Stimulated activated CD8-positive, alpha-beta memory T cell treated with anti-CD3 and anti-CD28 coated beads, Interleukin-2, amount 100 ng/mL, for 48 hours (primary cell): ENCODE measurements around the gene STEAP1B.
"Not testable (repeated sequence)": the region's sequence is repeated elsewhere in the genome, so short reads cannot be mapped to it uniquely, and the experiment has no call there.

Experiments used
- DNase-seq, 2 donors: peaks; one replicate each; pipeline ENCODE4 v3.0.0-alpha.2; 2020; ENCODE audit warnings: low read depth in 2 of 2

STEAP1B gene

DNA sequence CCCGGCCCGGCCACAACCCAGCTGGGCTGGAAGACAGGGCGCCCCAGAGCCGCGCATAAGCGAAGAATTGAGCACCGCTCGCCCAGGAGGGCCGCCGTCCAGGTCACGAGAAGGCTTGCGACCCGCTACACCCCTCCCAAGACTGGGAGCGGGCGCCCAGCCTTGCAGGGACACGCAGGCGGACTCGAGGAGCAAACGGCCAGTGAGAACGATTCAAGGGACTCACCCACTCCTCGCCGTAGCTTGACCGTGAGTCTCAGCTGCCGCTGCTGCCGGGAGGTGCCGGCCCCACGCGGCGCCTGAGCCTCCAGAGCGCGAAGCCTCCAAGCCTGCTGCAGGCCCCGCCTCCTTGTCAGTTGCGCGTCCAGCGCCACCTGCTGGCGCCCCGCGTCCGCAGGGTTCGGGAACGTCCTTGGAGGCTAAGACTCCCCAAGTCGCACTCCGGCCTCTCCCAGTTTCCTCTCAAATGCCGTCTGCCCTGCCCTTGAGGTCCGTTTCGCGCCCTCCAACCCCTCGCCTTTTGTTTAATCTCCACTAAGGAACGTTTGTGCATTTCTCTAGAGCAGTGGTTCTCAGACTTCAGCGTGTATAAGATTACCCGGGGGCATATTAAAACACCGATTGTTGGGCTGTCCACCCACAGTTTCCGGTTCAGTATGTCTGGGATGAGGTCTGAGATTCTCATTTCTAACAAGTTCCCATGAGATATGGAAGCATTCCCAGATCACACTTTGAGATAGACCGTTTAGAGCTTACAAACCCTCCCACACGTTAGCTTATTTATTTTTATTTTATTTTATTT lies at the start of gene STEAP1B:
TSS of gene STEAP1B (minus strand) at position 301 of the 802 bp plus-strand sequence. CDS start 5,333 bp downstream, outside the sequence.
- peak; percentile 77 to 83 for DNase-seq

DNA sequence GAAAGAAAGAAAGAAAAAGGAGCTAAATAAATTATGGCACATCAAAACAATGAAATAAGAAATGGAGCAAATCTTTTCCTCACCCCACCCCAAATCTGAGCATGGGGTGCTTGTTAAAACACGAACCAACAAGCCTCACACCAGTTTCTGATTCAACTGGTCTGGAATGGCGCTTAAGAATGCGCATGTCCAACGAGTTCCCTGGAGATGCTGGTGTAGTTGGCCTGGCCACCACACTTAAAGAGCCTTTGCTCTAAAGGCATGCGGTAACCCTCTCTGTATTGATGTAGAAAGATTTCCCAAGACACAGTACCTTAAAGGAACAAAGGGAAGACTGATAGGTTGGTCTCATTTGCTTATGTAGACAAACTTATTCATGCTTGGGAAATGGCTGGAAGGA lies 49.1 kb upstream of the STEAP1B start:
- no peak for DNase-seq

DNA sequence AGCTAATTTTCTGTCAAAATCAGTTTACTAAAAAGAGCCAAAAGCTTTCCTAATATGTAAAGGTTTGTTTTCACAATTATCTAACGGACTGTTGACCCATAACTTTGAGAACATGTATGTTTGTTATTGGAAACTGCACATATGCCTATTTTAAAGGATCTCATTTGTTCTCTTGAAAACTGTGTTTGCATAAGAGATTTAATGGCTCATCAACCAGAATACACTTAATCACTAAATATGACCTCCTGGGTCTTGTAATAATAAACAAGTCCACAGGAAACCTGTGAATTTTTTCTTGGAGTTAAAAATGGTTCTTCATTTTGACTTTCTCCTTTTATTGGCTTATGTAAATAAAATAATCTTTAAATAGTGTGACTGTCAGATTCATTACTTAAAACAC lies 48.3 kb upstream of the STEAP1B start:
- no peak for DNase-seq

DNA sequence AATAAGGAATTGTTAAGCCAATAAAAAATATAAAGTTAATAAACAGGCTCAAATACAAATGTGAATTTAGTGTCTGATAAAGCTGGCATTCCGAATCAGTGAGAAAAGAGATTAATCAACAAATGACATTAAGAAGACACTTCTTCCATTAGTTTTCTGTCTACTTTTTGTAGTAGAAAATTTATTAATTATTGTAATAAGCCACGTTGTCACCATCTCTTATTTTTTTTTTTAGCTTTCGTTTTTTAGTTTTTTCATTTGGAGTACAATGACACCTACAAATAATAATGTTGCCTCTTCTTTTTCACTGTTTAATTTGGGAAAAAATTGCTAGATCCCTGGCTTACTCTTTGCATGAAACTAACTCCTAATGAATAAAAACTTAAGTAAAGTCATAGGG lies 46.8 kb upstream of the STEAP1B start:
- DNase-seq: no peak

DNA sequence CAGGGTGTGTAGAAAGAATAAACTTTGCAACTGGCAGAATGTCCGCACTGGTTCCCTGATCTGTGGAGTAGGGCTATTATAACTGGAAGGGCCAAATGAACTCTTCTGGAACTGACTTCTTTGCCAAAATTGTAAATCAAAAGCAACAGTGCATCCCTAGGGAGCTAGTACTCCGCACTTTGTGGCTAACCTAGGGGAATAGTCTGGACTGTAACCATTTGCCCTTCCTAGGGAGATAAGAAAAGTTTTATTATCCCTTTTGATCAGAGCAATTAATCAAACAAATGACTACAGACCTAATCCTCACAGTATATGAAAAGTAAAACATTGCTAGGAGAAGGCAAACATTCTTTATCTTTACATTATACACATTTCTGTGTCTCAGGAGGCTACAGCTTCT lies 45.5 kb upstream of the STEAP1B start:
- no peak for DNase-seq

DNA sequence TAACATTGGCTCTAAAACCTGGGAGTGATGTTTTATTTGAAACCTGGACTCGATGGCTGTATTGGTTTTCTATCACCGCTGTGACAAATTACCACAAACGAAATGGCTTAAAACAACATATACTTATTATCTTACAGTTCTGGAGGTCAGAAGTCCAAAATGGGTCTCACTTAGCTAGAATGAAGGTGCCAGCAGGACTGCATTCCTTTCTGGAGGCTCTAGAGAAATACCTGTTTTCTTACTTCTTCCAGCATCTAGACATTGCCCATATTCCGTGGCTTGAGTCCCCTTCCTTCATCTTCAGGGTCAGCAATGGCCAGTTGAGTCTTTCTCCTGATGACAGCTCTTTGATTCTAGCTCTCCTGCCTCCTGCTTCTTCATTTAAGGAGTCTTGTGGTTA lies 44.3 kb upstream of the STEAP1B start:
- DNase-seq: no peak

DNA sequence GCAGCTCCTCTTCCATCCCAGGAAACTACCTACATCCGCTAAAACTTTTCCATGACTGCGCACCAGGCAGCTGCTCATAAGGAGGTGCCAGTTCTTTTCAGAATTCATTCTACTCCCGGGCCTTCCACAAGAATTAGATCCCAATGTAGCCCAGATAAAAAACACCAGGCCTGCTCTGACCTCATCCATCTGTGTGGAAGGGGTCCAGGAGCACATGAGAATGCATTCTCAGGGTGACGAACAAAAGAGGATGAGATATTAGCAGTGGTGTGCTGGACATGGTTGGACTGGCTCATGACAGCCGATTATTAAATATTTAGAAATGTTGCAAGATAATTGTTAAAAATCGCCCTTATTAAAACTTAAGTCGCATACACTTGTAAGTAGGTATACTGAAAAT lies 43.2 kb upstream of the STEAP1B start:
- no peak for DNase-seq

DNA sequence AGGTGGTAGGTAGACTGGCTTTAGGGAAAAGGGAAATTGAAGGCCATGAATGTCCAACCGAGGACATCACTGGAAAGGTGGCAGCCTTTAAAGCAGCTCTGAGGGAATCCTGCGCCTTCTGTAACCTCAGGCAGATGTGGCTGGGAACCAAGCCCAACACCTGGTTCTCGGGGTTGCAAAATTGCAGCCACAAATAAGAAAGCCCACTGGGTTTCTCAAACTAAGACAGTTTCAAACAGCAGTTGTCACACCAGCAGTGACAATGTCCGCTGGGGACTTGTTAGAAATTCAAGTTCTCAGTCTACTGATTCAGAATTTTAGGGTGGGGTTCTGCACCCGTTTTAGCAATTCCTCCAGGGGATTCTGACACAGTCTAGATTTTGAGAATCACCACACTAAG lies 42.7 kb upstream of the STEAP1B start:
- DNase-seq: no peak

DNA sequence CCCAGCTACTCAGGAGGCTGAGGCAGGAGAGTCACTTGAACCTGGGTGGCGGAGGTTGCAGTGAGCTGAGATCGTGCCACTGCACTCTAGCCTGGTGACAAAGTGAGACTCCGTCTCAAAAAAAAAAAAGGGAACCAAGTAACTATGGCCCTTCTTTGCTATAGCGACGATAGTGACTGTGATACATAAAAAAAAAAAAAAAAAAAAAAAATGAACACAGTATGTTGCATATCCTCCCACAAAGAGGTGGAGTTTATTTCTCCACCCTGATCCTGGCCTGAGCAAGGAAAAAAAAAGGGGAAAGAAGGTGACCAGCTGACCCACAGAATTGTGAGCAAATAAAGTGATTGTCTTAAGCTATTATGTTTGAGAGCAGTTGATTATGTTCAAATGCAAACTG lies 42.3 kb upstream of the STEAP1B start:
- DNase-seq: no peak

DNA sequence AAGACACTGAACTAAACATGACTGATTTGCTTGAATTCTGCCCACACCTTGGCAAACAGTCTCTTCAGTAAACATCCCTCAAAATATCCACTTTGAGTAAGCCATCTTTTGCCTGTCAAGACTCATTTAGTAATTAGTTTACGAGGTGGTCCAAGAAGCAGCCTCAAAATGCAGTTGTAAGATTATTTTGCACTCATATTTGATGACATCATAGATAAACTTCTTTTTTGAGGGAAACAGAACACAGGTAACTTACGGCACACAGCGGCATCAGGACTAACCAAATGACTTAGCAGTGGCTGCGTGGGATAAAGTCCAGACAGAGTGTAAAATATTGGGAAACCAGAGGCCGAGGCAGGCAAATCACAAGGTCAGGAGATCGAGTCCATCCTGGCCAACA lies 41.8 kb upstream of the STEAP1B start:
- DNase-seq: no peak

DNA sequence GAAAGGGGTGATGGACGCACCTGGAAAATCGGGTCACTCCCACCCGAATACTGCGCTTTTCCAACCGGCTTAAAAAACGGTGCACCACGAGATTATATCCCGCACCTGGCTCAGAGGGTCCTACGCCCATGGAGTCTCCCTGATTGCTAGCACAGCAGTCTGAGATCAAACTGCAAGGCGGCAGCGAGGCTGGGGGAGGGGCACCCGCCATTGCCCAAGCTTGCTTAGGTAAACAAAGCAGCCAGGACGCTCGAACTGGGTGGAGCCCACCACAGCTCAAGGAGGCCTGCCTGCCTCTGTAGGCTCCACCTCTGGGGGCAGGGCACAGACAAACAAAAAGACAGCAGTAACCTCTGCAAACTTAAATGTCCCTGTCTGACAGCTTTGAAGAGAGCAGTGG lies 28.5 kb upstream of the STEAP1B start:
- DNase-seq: not testable (repeated sequence)

DNA sequence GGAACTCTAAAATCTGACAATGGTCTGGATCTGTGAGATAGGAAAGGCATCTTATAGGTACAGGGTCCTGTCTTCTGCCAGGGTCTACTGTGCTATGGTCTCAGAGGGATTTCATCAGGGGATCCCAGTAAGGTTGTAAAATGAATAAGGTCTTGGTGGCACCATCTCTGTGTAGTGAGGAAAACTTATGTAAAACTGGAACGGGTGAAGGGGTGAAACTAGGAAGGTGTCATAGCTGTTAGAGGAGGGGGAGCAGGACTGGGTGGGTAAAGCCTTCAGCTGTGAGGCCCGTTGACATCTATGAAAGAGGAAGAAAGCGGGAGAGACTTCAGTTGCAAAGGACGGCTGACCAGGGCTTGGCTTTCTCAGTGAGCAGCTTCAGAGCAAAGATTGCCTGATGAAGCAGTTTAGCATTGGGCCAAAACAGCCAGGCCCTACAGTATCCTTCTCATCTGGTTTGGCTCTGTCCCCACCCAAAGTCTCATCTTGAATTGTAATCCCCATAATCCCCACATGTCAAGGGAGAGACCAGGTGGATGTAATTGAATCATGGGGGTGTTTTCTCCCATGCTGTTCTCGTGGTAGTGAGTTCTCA lies 24.5 kb upstream of the STEAP1B start:
- not testable (repeated sequence) for DNase-seq

DNA sequence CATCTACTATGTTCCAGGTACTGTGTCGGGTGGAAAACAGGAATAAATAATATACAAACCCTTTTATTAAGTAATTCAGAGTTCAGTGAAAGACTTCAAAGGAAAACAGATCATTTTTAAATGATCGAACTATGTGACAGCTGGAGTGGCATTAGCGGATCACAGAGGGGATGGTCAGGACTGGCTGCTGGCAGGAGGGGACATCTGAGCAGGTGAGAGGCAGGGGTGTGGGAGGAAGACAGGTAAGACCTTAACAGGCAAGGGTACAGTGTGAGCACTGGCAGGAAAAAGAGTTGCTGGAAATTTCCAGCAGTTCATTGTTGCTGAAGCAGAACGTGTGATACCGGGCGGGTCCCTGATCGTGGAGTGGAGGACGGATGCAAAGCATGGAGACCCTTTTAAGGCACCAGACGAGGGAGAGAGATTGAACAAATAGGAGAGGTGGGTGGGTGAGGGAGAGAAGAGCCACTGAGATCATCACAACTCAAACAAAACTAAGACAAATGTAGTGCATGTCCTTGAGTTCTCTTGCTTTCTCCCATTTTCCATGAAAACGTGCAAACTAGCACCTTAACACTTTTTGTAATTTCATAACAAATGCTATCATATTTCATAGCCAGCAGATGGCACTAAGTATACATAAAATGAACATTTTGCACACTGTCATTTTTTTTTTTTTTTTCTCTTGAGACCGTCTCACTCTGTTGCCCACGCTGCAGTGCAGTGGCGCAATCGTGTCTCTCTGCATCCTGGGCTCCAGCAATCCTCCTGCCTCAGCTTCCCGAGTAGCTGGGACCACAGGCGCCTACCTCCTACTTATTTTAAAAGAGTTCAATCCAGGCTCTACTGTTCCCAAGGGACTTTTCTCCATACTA lies 23.7 kb upstream of the STEAP1B start:
- peak in 1 of 2 donors; percentile 9 for DNase-seq

DNA sequence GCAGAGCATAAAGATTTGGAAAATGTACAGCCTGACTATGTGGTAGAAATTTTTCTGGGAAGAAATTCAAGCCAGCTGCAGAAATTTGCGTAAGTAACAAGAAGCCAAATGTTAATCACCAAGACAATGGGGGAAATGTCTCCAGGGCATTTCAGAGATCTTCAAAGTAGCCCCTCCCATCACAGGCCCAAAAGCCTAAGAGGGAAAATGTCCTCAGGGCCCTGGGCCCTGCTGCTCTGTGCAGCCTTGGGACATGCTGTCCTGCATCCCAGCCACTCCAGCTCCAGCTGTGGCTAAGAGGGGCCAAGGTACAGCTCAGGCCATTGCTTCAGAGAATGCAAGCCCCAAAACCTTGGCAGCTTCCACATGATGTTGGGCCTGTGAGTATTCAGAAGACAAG lies 19.6 kb upstream of the STEAP1B start:
- not testable (repeated sequence) for DNase-seq

DNA sequence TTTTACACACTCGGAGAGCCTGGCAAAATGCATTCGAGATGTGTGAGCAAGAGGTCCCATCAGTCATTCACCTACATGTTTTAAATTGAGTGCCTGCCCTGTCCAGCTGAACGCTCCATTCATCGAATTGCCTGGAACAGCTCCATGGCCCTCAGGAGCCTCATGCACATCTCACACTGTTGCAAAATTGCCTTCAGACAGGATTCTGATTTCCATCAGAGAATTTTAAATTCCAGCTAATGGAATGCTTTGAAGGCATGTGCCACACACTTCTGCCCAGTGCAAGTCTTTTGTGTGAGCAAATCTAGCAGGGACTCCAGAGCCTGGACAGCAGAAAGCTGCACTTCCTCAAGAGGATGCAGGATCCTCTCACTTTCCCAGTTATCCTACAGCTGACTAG lies 17.0 kb upstream of the STEAP1B start:
- not testable (repeated sequence) for DNase-seq

DNA sequence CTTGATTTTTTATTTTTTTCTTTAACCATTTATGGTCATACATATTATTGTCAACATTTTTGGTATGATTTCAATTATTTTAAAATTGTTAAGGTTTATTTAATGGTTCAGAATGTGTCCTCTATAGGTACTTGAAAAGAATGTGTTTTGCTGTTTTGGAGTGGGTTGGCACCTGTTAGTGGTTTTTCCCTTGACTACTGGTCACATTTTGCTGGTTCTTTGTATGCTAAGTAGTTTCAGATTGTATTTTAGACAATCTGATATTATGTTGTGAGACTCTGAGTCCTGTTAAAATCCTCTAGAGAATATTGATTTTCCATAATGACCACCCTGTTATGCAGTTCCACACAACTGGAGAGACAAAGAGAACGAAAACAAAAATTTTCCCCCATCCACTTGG lies 15.0 kb upstream of the STEAP1B start:
- not testable (repeated sequence) for DNase-seq

DNA sequence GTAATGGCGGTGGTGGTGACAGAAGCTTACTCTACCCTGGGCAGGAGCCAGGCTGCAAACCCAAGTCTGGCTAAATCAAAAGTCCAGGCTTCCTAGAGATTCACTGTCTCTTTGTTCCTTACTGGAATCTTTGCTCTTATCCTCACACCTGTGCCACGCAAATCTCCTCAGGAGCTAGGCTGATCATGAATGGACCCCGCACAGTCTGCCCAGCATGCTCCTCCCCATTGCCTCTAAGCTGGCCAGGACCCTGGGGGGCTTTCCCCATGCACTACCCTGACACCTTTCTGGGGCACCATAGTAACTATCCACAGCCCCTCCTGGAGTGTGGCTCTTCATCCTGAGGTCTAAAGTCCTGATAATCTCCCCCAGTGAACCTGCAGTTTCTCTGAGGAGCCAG lies 7.3 kb upstream of the STEAP1B start:
- DNase-seq: not testable (repeated sequence)

DNA sequence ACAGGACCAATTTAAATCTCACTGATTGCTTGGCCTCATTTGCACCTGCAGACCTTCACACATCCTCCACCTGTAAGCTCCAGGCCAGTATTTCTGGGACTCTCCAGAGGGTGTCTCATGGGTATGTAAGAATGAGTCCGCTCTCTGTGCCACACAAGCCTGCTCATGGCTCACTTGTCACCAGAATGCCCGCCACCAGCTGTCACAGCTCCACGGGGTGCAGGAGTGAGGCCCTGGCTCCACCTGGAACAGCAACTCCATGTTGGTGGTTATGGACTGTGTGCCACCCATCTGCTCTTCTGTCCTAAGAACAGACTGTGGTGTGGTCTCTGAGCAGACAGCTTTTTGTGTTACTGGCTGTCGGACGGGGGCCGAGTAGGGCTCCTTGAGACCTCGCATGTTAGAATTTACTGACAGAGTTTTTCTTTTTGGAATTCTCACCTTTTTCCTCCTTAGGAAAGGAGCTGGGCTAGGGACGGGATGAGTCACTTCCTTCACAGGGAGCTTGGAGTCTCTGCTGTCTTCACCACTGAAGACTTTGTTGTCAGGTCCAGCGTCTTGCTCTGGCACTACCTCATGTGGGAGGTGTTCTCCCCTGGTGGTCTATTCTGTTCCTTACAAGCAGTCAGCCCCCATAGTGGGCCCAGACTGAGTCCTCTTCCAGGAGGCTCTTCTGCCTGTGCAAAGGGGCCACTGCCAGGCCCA lies 6.5 kb upstream of the STEAP1B start:
- DNase-seq: not testable (repeated sequence)

DNA sequence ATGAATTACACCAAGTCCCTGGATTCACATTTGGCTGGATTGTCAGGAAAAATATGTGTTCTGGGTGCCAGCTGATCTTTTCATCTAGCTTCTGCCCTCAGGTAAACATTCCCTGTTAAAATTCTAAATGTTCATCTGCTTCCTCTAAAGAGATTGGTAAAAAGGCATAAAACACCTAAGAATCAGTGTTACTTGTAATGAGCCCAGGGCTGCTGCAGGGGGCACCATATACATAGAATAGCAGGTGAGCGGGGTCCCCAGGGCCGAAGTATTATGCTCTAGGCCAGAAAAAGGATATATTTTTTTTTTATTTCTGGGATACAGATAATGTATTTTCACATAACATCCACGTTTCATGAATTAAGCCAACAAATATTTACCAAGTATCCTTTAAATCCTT lies 4.5 kb upstream of the STEAP1B start:
- DNase-seq: not testable (repeated sequence)

DNA sequence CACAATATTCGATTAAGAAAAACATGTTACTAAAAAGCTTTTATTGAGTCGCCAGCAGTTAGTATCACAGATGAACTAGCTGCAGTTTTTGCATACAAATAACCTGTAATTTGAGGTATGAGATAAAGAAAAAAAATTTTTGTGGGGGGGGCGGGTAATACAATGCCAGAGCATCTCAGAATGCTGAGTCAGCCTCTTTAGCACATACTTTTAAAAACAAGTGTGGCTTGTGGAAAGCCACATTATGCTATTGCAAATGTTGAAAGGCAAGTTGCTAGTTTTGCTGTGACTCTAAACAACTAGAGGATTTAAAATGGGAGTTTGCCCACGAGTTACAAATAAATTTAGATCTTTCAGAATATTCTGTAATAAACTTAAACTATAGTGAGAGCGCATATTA lies 2.1 kb upstream of the STEAP1B start:
- not testable (repeated sequence) for DNase-seq

DNA sequence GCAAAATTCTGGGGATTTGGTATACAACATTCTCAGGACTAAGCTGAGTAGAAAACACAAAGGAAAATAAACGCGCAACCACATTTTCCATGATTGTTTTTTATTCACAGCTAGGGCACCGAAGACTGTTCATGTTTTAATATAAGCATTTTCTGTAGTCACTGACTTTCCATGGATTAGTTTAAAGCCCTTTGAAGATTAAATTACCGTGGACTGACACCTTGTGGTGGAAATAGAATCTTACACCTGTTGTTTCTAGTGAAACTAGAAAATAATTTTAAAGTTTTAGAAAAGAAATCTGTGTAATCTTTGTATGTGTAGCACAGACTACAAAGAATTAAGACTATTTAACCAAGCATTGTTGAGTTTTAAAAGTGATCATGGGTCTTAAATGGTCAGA lies 1.3 kb upstream of the STEAP1B start:
- not testable (repeated sequence) for DNase-seq

DNA sequence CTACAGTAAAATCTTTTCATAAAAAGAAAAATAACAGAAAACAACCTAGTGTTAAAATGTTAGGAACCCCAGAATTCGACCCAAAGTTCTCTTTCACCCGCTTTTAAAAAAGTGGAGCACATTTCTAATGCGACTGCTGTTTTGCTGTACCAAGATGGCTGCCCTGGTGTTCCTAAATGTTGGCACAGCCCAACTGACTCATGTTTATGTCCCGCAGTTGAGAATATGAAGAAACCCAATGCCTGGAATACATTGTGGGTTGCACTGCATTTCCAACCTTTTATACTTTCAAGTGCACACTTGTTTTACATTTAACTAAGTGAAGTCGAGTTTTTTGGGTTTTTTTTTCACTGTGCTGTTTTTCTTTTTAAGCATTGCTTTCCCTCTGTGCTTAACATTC lies 944 bp downstream of the STEAP1B start:
- no peak for DNase-seq
